Suprapubic skin (tissue), 4 donors: ENCODE data around the gene XAB2. TPM values are rescaled to one million over a fixed set of nuclear protein-coding genes. Genes with fewer than 3 reads are reported as not detected.
A peak's percentile ranks its signal among the peaks of the same experiment; 100 is the strongest.

ENCODE experiments used
- DNase-seq, 2 donors: peaks; one replicate each; pipeline ENCODE4 v3.0.0-alpha.2; 2019; ENCODE audit warnings: low spot score in 2 of 2
- H3K27ac ChIP-seq: fragments of 200-600 bp; sonication (generic); one replicate; pipeline ENCODE4 v1.5.1; 2019
- H3K27me3 ChIP-seq: fragments of 200-600 bp; sonication (generic); one replicate; pipeline ENCODE4 v1.5.1; 2019
- H3K36me3 ChIP-seq: fragments of 200-600 bp; sonication (generic); one replicate; pipeline ENCODE4 v1.5.1; 2019
- H3K4me1 ChIP-seq: fragments of 200-600 bp; sonication (generic); one replicate; pipeline ENCODE4 v1.5.1; 2019
- H3K4me3 ChIP-seq: fragments of 200-600 bp; sonication (generic); one replicate; pipeline ENCODE4 v1.5.1; 2019; ENCODE audit warnings: mild to moderate bottlenecking
- H3K9me3 ChIP-seq: fragments of 200-600 bp; sonication (generic); one replicate; pipeline ENCODE4 v1.5.1; 2019
- EP300 ChIP-seq: sonication (generic); formaldehyde crosslinking; IDR thresholded peaks from one replicate; pipeline ENCODE4 v1.6.1; 2017; ENCODE audit warnings: antibody characterized with exemption
- POLR2A ChIP-seq, 2 donors: fragments of 450-650 bp; IDR thresholded peaks; one replicate each; pipeline ENCODE4 v1.6.1; 2017; ENCODE audit warnings: antibody characterized with exemption in 2 of 2, mild to moderate bottlenecking in 2 of 2, moderate library complexity in 2 of 2
- POLR2AphosphoS5 ChIP-seq, 3 donors: sonication (generic); formaldehyde crosslinking; IDR thresholded peaks; one replicate each; pipeline ENCODE4 v1.6.1; 2017; ENCODE audit warnings: antibody characterized with exemption in 3 of 3
- WGBS: methylation state at CpG from one replicate; pipeline ENCODE4 v1.1.5; 2018; 5-methylcytosine and 5-hydroxymethylcytosine counted together
- total RNA-seq, 4 donors: library from RNA; depleted of rRNA; stranded (reverse); fragments of >200 nt; gene quantifications; one replicate each; pipeline ENCODE4 v1.1.0, GENCODE V29; 2016
- TF ChIP-seq, protein P1 (sequence below), 2 donors: fragments of 200-600 bp in 1 of 2; fragments of 450-650 bp in 1 of 2; sonication (generic) in 1 of 2; IDR thresholded peaks; one replicate each; pipeline ENCODE4 v1.5.1; 2016 to 2019; ENCODE audit warnings: antibody characterized with exemption in 2 of 2, mild to moderate bottlenecking in 1 of 2, moderate library complexity in 1 of 2

XAB2 gene
- total RNA-seq, 4 donors from 2014 or later, result 45.1 to 68.2 (median 55.5) TPM

DNA sequence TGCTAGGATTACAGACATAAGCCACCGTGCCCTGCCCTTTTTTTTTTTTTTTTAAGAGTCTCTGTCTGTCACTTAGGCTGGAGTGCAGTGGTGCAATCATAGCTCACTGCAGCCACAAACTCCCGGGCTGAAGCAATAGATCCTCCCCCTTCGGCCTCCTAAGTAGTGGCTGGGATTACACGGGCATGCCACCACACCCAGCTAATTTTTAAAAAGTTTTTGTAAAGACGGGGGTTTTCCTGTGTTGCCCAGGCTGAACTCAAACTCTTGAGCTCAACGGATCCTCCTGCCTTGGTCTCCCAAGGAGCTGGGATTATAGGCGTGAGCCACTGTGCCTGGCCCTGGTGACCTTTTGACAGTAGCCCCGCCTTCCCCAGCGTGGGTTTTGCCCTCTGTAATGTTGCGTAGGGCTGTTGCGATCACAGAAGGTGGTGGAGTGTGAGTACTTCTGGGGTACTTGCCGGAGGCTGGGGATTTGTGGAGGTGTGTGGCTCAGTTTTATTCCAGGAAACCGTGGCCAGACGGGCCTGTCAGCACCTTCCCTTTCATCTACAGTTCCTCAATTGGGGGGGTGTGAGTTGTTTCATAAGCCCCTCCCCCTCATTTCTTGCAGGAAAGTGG lies 27.9 kb upstream of the XAB2 start:
- H3K4me3 ChIP-seq, result no peak overlapping the region
- H3K27me3 ChIP-seq, result no peaks in the 10 kb centered on the region
- no peaks in the 10 kb centered on the region for H3K9me3 ChIP-seq
- no peak for TF ChIP-seq POLR2AphosphoS5 (IDR thresholded peaks at IDR 0.05)
- TF ChIP-seq, protein P1, sequence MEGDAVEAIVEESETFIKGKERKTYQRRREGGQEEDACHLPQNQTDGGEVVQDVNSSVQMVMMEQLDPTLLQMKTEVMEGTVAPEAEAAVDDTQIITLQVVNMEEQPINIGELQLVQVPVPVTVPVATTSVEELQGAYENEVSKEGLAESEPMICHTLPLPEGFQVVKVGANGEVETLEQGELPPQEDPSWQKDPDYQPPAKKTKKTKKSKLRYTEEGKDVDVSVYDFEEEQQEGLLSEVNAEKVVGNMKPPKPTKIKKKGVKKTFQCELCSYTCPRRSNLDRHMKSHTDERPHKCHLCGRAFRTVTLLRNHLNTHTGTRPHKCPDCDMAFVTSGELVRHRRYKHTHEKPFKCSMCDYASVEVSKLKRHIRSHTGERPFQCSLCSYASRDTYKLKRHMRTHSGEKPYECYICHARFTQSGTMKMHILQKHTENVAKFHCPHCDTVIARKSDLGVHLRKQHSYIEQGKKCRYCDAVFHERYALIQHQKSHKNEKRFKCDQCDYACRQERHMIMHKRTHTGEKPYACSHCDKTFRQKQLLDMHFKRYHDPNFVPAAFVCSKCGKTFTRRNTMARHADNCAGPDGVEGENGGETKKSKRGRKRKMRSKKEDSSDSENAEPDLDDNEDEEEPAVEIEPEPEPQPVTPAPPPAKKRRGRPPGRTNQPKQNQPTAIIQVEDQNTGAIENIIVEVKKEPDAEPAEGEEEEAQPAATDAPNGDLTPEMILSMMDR (IDR thresholded peaks at IDR 0.05), result no peak
- no peak for TF ChIP-seq POLR2A (IDR thresholded peaks at IDR 0.05)
- TF ChIP-seq EP300, result no peak
- 35% methylated on average over 8 of the region's 14 CpGs for WGBS
- H3K27ac ChIP-seq, result no peak overlapping the region
- peaks cover 6% of the 10 kb centered on the region for H3K4me1 ChIP-seq
- no peak for DNase-seq
- no peaks in the 10 kb centered on the region for H3K36me3 ChIP-seq

DNA sequence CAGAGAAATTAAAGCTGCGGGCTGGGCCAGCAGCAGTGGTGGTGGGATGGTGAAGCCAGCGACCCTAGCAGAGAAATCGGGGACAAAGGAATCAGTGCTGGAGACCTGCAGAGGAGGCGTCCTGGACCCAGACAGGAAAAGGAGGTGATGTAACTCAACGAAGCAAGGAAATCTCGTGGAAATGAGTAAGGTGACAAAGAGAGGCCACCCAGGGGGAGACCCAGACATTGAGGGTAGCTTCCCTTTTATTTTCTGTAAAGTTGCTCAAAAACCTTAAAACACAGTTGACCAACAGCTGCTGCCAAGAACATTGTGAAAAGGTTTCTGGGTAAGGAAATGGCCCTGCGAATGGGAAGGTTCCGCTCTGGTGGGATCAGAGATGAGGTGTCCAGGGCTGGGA lies 26.2 kb upstream of the XAB2 start:
- Histone ChIP-seq H3K36me3 (no peaks in the 10 kb centered on the region), H3K27ac (no peak overlapping the region), H3K9me3 (no peaks in the 10 kb centered on the region), H3K4me3 (no peak overlapping the region), H3K27me3 (peaks cover 3% of the 10 kb centered on the region), H3K4me1 (peaks cover 12% of the 10 kb centered on the region)
- no peak for TF ChIP-seq EP300
- TF ChIP-seq POLR2AphosphoS5 (IDR thresholded peaks at IDR 0.05), result no peak
- TF ChIP-seq, protein P1 (IDR thresholded peaks at IDR 0.05), result no peak
- no peak for TF ChIP-seq POLR2A (IDR thresholded peaks at IDR 0.05)
- 76% methylated on average over 8 of the region's 8 CpGs for WGBS
- DNase-seq, result no peak

DNA sequence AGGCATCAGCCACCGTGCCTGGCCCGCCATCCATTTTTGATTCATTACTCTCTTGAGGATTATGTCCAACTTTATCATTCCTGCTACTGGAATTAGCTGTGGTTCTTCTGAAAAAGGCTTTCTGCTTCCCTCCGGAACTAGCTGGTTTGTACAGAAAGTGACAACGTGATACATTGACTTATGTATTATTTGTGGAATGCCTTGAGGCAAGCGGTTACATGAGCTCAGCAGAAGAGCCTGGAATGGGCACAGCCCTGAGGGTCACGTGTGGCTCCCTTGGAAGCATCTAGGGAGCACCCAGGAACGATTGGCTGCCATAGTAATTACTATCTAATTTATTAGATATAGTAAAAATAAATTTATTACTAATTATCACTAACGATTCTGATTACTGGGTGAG lies 25.1 kb upstream of the XAB2 start:
- H3K36me3 ChIP-seq, result no peaks in the 10 kb centered on the region
- 31% methylated on average over 8 of the region's 8 CpGs for WGBS
- H3K27me3 ChIP-seq, result peaks cover 7% of the 10 kb centered on the region
- no peaks in the 10 kb centered on the region for H3K9me3 ChIP-seq
- H3K27ac ChIP-seq, result no peak overlapping the region
- TF ChIP-seq POLR2AphosphoS5 (IDR thresholded peaks at IDR 0.05) (no peak), EP300 (no peak), POLR2A (IDR thresholded peaks at IDR 0.05) (no peak)
- TF ChIP-seq, protein P1 (IDR thresholded peaks at IDR 0.05), result no peak
- H3K4me1 ChIP-seq, result peaks cover 12% of the 10 kb centered on the region
- DNase-seq, result no peak
- no peak overlapping the region for H3K4me3 ChIP-seq

DNA sequence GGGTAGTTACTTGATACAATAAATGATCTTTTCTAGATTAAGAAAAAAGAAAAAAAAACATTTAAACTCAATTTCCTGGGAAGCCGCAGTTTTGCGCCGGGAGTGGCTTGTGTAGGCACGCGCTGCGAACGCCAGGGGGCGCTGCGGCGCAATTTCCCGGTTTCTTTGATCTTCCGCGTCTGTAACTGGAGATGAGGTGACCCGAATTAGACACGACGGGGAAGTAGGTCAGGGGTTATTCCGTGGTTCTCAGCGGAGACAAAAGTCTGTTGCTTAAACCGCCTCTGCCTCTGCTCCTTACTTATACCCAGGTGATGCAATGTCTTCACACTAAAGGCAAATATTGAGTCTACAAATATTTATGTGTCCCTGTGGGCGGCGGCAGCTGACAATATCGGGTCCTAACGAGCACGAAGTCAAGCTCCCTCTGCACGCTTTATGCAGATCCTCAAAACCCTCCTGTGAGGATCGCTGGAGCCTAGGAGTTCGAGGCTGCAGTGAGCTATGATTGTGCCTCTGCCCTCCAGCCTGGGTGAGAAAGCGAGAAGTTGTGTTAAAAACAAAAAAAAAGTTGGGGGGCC lies 22.8 kb upstream of the XAB2 start:
- DNase-seq, result peak; percentile 89 to 90
- Histone ChIP-seq H3K4me3 (peak overlapping the region; percentile 1), H3K36me3 (peaks cover 6% of the 10 kb centered on the region), H3K27me3 (peaks cover 7% of the 10 kb centered on the region), H3K27ac (no peak overlapping the region), H3K9me3 (no peaks in the 10 kb centered on the region), H3K4me1 (peaks cover 12% of the 10 kb centered on the region)
- peak in 1 of 3 donors; percentile 42 for TF ChIP-seq POLR2AphosphoS5 (IDR thresholded peaks at IDR 0.05)
- no peak for TF ChIP-seq POLR2A (IDR thresholded peaks at IDR 0.05)
- TF ChIP-seq, protein P1 (IDR thresholded peaks at IDR 0.05), result peak; percentile 96 to 97
- WGBS, result 5% methylated on average over 28 of the region's 28 CpGs

DNA sequence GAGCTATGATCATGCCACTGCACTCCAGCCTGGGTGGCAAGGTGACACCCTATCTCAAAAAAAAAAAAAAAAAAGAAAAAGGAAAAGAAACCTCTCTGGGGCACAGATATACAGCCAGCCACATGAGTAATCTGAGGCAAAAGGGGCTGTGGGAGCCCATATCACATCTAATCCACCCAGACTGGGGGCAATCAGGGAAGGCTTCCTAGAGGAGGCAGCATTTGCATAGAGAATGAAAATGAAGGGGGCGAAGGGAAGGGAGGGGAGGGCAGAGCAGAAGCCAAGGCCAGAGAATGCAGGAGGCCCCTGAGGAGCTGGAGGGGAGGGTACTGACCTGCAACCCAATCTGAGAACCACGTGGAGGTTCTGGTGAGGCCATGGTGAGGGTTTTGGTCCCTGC lies 20.8 kb upstream of the XAB2 start:
- WGBS, result 54% methylated on average over 2 of the region's 2 CpGs
- DNase-seq, result no peak
- no peak overlapping the region for H3K27ac ChIP-seq

More for the DNA sequence above, 20.8 kb upstream of the XAB2 start:
- TF ChIP-seq, protein P1 (IDR thresholded peaks at IDR 0.05), result no peak
- TF ChIP-seq POLR2A (IDR thresholded peaks at IDR 0.05) (no peak), POLR2AphosphoS5 (IDR thresholded peaks at IDR 0.05) (no peak), EP300 (no peak)
- Histone ChIP-seq H3K9me3 (no peaks in the 10 kb centered on the region), H3K4me1 (peaks cover 12% of the 10 kb centered on the region), H3K4me3 (no peak overlapping the region), H3K36me3 (peaks cover 14% of the 10 kb centered on the region), H3K27me3 (peaks cover 10% of the 10 kb centered on the region)
